GM12873 (cell line): ENCODE data around the gene ZC3H12C.

Experiments
- CTCF ChIP-seq: IDR thresholded peaks from 2 replicates; pipeline ENCODE4 v1.5.1; 2012; ENCODE audit warnings: low read depth, mild to moderate bottlenecking, moderate library complexity, low read length, control low read depth; ENCODE audit not compliant: insufficient read depth; ENCODE audit errors: missing control alignments

ZC3H12C gene

GRCh38 chr11:110094298-110095285, 1.4 kb downstream of the ZC3H12C start:
- no peak for TF ChIP-seq CTCF

GRCh38 chr11:110095554-110095953, 2.4 kb downstream of the ZC3H12C start:
- no peak for TF ChIP-seq CTCF

GRCh38 chr11:110096496-110096895, 3.3 kb downstream of the ZC3H12C start:
- no peak for TF ChIP-seq CTCF

- TF ChIP-seq CTCF = no peak
Measured at GRCh38 chr11:110097459-110098012, 4.3 kb downstream of the ZC3H12C start.

GRCh38 chr11:110098645-110099044, 5.5 kb downstream of the ZC3H12C start:
- peak; percentile 31 for TF ChIP-seq CTCF

GRCh38 chr11:110100476-110101240, 7.5 kb downstream of the ZC3H12C start:
- no peak for TF ChIP-seq CTCF
